CD4-positive, alpha-beta T cell treated with Interleukin-10 for 1 hour (primary cell): ENCODE data around the gene PHF2.
"Not testable (repeated sequence)": the region's sequence is repeated elsewhere in the genome, so short reads cannot be mapped to it uniquely, and the experiment has no call there.

Source experiments
- DNase-seq: peaks from one replicate; pipeline ENCODE4 v3.0.0-alpha.2; 2020

The PHF2 gene

DNA sequence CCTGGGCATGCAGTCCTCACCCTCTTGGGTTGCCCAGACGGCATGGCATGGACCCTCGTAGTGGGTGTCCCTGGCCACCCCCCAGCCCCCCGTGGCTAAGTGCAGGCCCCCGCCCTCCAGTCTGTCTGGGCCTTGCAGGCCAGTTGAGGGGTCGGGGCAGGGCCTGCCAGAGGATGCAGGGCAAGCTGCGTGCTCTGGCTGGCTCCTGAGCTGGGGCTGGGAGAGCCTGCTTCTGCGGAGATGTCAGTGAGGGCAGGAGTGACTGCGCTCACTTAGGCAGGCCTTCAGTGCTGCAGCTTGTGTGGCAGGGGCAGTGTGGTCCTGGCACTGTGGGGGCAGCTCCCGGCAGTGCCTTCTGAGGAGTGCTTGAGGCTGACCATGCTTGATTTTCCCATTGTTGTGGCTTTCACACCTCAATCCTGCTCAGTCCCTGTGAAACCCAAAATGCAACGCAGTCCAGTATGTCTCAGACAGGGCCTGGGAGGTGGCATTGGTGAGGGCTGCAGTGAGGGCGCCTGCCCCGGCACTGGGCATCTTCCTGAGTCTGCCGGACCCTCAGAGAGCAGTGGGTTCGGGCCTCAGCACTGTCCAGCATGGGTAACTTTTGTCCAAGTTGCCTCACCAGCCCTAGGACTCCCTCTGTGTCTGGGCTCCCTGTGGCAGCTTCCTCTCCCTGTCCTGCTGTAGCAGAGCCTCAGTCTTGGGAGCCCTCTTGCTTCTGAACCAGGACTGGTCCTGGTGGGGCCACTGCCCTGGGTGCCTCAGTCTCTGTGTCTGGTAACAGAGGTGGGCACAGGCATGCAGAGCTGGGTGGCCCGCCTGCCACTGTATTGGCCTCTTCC, 93.0 kb downstream of the PHF2 start:
- no peak for DNase-seq

DNA sequence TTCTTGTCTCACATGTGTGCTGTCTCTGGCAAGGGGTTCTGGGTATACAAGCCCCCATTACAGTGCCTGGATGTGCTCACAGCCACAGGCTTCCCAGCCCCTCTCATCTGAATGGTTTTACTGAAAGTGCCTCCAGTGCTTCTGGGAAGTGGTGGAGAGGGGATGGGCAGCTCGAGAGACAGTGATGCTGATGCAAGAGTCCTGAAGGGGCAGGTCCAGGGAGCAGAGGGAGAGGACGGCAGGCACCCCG, 93.5 kb downstream of the PHF2 start:
- DNase-seq = no peak

DNA sequence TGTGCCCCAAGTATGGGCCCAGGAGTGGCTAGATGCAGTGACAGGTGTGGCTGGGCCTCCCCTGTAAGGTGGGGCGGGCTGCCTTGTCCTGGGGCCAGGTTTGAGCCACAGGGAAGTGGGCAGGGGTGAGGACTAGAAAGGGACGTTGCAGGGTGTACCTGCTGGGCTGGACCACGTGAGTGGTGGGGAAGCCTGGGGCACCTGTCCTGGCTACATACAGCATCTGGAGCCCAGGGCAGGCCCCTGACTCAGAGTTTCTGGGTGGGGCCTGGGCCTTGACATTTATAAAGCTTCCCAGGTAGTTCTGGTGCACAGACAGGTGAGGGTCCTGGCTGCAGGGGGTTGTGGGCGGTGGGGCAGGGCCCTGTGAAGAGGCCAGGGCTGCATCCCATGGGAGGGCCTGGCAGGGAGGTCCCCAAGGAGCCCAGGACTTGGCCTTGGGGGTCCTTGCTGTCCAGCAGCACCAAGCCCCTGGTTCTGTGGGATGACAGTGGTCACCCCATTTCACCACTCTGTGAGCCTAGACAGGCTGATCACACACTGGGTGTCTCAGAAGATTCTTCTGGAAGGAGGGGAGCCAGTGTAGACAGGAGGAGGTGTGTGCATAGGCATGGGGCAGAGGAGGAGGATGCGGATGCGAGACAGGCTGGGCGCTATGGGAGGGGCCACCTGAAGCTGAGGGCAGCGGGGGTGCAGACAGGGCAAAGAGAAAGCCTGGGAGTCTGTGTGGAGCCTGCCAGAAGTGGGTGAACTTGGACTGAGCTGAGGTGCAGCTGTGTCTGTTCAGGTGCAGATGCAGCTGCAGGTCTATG, 94.0 kb downstream of the PHF2 start:
- no peak for DNase-seq

DNA sequence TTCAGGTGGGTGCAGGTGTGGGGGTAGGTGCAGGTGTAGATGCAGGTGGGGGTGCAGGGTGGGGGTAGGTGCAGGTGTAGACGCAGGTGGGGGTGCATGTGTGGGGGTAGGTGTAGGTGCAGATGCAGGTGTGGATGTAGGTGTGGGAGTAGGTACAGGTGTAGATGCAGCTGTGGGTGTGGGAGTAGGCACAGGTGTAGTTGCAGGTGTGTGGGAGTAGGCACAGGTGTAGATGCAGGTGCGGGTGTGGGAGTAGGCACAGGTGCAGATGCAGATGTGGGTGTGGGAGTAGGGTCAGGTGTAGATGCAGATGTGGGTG, 94.6 kb downstream of the PHF2 start:
- no peak for DNase-seq

DNA sequence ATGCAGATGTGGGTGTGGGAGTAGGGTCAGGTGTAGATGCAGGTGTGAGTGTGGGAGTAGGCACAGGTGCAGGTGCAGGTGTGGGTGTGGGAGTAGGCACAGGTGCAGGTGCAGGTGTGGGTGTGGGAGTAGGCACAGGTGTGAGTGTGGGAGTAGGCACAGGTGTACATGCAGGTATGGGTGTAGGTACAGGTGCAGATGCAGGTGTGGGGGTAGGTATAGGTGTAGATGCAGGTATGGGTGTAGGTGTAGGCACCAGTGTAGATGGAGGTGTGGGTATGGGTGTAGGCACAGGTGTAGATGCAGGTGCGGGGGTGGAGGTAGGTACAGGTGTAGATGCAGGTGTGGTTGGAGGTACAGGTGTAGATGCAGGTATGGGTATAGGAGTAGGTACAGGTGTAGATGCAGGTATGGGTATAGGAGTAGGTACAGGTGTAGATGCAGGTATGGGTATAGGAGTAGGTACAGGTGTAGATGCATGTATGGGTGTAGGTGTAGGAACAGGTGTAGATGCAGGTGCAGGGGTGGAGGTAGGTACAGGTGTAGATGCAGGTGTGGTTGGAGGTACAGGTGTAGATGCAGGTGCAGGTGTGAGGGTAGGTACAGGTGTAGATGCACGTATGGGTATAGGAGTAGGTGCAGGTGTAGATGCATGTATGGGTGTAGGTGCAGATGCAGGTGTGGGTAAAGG, 96.1 kb downstream of the PHF2 start:
- not testable (repeated sequence) for DNase-seq

DNA sequence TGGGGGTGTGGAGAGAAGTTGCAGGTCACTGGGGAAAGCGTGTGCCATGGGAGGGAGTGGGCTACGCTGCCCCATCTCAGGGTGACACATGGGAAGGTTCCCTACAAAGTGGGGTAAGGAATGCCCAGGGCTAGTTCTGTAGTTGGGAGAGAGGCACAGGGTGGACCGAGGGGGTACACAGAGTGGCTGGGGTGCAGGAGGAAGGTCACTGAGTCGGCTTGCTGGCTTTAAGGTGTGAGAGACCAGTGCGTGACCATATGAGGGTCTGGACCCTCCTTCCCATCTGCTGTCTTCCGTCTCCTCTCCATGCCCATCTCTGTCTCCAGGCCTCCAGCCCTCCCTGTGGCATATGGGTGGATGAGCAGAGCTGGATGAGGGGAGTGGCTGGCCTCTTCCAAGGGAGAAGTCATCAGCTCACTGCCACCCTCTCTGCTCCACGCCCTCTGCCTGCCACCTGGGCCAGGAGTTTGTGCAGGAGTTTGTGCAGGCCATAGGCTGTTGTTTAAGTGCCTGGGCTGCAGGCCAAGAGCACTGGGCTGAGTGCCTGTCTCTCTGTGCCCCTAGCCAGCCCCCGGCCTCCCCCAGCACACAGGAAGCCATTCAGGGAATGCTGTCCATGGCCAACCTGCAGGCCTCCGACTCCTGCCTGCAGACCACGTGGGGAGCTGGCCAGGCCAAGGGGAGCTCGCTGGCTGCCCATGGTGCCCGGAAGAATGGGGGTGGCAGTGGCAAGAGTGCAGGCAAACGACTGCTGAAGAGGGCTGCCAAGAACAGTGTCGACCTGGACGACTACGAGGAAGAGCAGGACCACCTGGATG, 96.8 kb downstream of the PHF2 start:
- DNase-seq = no peak

DNA sequence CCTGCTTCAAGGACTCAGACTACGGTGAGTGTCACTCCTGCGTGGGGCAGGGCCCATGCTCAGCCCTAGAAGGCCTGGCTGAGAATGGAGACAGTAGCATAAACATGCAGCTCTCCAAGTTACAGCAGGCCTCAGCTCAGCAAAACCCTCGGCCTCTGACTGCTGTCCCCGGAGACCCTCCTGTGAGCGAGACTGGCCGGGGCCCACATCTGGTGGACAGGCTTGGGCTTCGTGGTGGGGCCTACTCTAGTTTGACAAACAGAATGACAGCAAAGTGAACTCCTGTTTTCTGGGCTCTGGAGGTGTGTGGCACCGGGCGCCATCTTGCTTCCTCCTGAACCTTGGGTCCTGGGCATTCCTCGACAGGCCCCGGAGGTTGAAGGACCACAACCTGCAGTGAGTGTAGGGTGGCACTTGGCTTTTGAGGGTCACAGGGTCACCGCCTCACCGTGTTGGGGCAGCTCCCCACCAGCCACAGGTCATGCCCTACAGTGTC, 97.5 kb downstream of the PHF2 start:
- DNase-seq = no peak

DNA sequence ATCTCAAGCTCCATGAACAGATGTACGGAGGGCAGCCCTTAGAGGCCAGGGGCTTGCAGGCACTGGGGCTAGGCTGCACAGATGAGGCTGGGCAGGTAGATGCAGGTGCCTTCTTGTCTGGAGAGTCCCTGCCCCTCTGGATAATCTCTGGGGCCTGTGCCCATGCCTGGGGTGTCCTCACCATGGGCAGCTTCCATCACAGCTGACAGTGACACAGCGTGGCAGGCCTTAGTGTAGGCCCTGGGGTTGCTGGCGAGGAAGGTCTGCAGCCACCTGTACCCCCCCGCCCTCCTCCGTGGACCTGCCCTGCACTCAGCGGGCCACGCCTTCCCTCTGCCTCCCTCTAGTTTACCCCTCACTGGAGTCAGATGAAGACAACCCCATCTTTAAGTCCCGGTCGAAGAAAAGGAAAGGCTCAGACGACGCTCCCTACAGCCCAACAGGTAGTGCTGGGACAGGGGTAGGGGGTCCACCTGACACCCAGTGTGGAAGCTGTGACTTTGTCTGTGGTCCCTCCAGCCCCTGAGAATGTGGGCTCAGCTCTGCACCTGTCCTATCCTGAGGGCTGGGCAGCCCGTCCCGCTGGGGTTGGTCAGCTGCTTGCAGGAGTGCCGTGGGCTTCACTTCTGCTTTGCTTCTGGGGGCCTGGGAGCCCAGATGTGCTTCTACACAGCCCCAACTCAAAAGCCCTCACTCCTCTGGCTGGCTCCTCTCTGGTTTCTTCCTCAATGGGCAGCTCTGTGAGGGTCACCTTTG, 98.4 kb downstream of the PHF2 start:
- no peak for DNase-seq

DNA sequence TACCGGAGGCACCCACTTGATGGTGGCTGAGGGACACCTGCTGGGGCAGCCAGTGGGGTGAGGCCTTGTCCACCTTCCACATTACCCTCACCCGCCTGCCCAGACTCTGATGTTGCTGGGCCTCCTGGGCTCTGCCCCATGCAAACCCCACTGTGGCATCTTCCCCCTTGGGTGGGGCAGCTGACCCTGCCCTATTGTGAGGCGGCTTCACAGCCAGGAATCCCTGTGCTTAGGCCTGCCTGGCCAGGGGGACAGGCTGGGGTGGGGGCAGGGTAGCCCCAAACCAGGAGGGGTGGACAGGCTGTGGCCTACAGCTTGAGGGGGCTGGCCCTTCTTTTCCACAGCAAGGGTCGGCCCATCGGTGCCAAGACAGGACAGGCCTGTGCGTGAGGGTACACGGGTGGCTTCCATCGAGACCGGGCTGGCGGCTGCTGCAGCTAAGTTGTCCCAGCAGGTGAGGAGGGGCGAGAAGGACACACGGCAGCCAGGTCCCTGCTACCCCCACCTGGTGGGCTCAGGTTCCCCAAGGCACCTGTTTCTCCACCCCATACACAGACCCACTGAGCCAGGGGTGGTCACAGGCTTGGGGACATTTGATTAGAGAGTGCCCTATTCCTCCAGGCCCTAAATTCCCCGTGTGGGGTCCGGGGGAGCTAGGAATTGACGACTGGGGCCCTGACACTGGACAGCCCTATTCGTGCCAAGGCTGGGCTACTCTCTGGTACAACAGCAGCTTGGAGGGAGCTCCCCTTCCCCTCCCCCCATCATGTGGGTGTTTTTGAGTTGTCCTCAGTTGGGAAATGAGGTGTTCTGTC, 99.2 kb downstream of the PHF2 start:
- DNase-seq = no peak

DNA sequence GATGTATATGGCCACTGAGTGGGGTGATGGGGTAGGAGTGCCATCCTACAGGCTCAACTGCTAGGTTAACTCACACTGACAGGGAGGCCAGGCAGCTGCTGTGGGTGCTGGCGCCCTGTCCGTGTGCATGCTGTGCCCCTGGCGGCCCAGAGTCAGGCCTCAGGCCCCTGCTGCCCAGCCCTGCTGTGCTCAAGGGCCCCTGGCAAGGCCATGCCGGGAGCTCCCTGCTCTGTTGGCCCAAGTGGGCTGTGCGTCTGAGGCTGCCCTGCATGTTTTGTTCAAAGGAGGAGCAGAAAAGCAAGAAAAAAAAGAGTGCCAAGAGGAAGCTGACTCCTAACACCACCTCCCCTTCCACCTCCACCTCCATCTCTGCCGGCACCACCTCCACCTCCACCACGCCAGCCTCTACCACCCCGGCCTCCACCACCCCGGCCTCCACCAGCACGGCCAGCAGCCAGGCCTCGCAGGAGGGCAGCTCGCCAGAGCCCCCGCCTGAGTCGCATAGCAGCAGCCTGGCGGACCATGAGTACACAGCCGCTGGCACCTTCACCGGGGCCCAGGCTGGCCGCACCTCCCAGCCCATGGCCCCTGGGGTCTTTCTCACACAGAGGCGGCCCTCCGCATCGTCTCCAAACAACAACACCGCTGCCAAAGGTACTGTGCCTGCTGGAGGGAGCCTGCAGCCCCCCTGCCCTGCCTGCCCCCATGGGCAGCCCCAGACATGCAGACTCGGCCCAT, 100.1 kb downstream of the PHF2 start:
- no peak for DNase-seq

DNA sequence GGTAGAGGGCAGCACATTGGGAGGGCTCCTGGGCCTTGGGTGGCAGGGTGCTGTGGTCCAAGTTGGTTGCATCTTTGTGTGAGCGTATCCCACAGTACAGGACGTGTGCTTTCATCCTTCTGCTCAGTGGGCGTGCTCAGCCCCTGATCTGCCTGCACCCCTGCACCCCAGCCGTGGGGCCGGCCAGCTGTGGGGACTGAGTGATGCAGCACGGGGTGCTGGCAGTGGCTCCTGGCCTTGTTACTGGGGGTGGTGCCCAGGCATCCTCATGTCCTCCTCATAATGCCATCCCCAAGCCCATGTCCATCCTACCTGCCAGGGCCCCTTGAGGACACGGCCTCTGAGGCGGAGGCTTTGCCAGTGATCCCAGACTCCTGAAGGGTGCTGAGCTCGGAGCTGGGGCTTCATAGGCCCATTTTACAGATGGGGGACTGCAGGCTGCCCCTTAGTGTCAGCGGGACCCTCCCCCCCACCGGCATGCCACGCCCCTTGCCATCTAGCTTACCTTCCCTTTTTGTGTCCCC, 100.7 kb downstream of the PHF2 start:
- no peak for DNase-seq

DNA sequence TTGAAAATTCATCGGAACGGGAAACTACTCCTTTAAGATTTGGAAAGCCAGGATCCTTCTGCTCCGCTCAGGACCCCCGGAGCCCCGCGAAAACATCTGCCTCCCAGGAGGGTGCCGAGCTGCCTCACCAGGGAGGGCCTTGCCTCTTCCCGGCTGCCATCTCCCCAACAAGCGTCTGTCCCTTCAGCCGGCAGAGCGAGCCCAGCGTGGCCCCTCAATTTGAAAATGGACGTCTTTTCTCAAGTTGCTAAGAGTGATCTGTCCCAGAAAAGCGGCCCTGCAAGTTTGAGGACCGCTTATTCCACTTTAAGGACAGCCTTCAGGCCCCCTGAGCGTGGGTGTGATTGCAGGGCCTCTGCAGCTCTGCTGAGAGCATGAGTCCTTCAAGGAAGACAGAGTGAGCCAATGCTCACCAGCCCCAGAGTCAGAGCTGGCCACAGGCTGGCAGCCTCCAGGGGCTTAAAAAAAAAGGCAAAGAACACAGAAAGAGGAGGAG, 101.3 kb downstream of the PHF2 start:
- no peak for DNase-seq

DNA sequence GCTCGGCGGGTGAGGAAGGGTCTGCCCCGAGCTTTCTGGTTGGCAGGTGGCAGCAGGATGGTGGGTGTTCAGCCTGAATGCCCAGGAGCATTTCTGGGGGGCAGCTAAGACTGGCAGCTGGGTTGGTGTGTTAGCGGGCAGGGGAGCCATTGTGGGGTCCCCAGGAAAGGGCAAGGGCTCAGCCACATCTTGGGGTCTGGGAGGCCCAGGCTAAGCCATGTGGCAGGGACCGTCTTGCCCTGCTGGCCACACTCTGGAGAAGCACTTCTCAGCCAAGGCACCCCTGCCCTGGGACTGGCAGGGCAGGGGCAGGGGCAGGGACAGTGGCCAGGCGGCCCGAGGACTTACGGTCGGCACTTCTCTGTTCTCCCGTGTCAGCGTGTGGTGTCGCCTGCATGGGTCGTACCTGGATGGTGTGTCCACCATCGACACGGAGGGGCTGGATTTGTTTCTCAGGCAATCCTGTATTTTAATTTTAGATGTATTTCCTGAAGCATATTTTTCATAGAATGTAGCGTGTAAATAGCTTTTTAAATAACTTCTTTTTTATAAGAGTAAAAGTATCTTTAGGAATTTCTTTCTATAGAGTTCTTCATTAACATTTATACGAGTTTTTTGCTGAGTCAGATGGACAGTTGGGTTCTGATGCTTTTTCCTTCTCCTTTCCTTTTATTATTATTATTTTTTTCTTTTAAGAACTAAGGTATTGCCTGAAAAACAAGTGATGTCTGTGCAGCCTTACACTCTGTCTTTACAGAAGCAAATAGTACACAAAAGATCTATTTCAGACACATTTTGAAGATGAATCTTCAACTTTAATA, 102.0 kb downstream of the PHF2 start:
- no peak for DNase-seq

DNA sequence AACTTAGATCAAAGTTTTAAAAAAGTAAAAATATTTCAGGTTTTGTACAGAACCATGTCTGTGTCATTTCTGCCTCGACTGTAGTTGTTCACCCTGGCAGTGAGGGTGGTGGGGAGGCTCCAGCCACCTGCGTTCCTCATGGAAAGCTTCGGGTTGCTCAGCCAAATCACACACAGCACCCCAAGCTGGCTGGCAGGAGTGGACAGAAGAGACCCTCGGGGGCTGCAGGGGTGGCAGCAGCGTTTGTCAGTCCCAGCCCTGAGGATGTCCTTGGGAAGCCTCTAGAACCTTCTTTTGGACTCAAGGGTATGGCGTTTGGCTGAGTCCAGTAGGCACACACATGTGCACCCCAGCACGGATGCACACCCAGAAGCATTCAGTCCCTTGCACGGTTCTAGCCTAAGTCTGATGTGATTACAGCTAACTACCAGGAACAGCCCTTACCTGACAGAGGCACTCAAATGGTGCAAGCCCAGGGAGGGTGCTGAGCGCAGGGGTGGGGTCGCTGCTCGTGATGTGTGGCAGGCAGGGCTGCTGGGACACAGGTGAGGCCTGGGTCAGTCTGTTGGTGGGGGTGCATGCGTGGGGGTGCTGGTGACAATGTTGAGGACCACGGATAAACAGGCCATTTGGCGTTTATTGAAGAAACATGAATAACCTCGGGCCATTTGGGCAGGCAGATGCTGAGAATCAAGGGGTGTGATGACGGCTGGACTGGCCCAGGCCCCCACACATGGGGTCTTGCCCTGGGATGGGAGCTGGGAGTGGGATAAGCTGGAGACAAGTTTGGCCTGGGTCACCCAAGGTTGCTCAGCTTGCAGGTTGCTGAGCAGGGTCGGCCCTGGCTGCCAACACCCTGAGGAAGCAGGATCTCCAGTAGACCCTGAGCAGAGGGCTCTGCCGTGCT, 103.4 kb downstream of the PHF2 start:
- DNase-seq = no peak

DNA sequence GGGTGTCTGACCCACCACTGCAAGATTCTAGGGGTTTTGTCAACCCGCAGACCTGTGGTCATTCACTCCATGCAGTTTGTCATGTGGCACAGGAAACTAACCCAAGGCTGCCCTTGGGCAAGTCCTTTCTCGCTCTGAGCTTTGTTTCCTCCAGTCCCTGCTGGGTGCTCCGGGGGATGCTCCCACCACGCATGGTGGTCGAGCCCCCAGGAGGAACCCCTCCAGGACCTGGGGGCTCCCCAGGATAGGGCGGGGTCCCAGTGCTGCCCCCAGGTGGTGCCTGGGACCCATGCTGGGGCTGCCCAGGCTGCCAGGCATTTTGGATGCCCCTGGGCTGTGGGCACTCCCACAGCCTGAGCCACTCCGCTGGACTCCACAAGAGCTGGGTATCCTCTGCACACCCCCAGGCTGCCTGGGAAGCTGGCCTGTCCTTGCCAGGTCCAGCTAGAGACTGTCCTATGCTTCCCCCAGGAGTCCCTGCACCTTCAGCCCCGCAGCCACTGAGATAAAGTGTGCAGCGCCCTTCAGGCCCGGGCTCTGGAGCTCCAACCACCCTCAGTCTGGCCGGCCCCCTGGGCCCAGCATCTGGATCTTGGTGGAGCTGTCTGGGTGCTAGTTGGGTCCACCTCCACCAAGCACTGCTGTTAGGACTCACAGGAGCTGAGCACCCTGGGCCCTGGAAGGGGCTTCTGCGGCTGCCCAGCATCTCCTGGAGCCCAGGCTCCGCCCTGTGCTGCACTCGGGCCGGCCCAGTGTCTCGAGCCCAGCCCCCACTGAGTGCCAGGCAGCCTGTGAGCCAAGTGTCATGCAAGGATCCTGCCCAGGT, 104.3 kb downstream of the PHF2 start:
- no peak for DNase-seq

DNA sequence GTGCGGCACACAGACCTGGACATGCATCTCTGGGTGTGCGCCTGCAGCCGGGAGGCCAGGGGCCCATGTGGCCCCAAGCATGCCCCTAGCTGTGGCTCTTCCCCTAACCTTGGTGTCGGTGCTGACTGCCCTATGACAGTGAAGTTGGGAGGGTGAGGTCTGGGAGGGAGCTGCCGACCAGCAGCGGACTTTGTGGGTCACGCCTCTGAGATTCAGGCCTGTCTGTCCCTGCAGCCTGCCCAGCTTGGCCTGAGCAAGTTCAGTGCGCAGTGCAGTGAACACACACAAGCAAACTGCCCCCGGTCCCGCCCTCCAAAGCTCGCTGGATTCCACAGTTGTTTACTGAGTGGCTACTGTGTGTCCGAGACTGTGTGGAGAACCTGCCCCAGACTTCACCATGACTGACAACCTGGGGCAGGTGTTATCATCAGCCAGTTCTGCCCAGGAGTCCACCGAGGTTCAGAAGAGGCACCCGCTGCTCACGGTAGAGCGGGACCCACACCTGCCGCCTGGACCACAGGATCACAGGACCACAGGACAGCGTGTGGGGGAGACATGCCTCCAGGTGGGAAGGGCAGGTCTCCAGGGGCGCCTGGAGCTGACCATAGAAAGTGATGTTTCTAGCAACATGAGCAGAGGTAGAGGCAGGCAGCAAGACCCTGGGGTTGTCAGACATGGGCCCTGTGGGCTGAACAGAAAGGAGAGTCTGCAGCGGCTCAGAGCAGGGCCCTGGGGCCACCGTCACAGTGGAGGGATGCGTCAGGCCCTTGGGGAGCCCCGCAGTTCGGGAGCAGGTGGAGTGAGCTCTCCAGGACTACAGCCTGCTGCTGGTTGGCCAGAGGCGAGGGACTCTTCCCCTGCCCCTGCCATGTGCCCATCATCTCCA, 105.1 kb downstream of the PHF2 start:
- no peak for DNase-seq
